K562 (cell line): ENCODE data around the gene MARVELD1. TPM values are rescaled to one million over a fixed set of nuclear protein-coding genes. Genes with fewer than 3 reads are reported as not detected.
A peak's percentile ranks its signal among the peaks of the same experiment; 100 is the strongest.

Experiments used
- BDP1 ChIP-seq: IDR thresholded peaks from 3 replicates; pipeline ENCODE4 v1.6.1; 2011; ENCODE audit not compliant: insufficient read length, insufficient read depth
- CREB3L1 ChIP-seq: fragments of 450-650 bp; IDR thresholded peaks from 2 replicates; pipeline ENCODE4 v1.6.1; 2014; ENCODE audit warnings: low read depth, mild to moderate bottlenecking, moderate library complexity, borderline replicate concordance
- GATAD2A ChIP-seq: fragments of 450-650 bp; IDR thresholded peaks from 2 replicates; pipeline ENCODE4 v1.6.1; 2017
- ZNF143 ChIP-seq: sonication (generic); formaldehyde crosslinking; IDR thresholded peaks from 2 replicates; pipeline ENCODE4 v1.9.0; 2022; ENCODE audit warnings: mild to moderate bottlenecking, missing genetic modification reagents
- polyA plus RNA-seq, 8 experiments: library from polyadenylated mRNA; depleted of rRNA in 4 of 8; stranded (reverse) in 5 of 8; unstranded in 3 of 8; fragments of >200 nt; fragmentation: Nextera tagmentation in 2 of 8; fragmentation: Illumina TruSeq in 1 of 8; extraction: Ambion mirVana in 2 of 8; extraction: Trizol in 1 of 8; gene quantifications; 2 replicates each; pipeline versions ENCODE4 v1.2.1 to v1.2.3, GENCODE V29; 2011 to 2014; ENCODE audit warnings: inconsistent platforms in 1 of 8, missing spikeins in 1 of 8
- total RNA-seq, 7 experiments: library from RNA; depleted of rRNA in 6 of 7; stranded (reverse); fragments of >200 nt in 6 of 7; fragmentation: Illumina TruSeq in 2 of 7; extraction: Trizol in 2 of 7; gene quantifications; 2 replicates each; pipeline versions ENCODE4 v1.2.1 to v1.2.3, GENCODE V29; 2011 to 2021; ENCODE audit warnings: low replicate concordance in 1 of 7
- TF ChIP-seq, protein P1 (sequence below): fragments of 450-650 bp; IDR thresholded peaks from 2 replicates; pipeline ENCODE4 v1.6.1; 2016; ENCODE audit warnings: mild to moderate bottlenecking, moderate library complexity
- TF ChIP-seq, protein P2 (sequence below): sonication (generic); formaldehyde crosslinking; IDR thresholded peaks from 2 replicates; pipeline ENCODE4 v1.8.1; 2023; ENCODE audit warnings: mild to moderate bottlenecking, missing genetic modification reagents
- TF ChIP-seq, protein P3 (sequence below): fragments of 200-400 bp; formaldehyde crosslinking; IDR thresholded peaks from 2 replicates; pipeline ENCODE4 v1.6.1; 2017; ENCODE audit warnings: mild to moderate bottlenecking, low read depth, low read length, moderate library complexity

MARVELD1 gene
- total and polyA plus RNA-seq, 9 of the 15 experiments (the other 6 are each of a cell fraction or from before 2014, with no cell fraction given), result 2.7 to 12.5 (median 5.3) TPM

- TF ChIP-seq, protein P1, sequence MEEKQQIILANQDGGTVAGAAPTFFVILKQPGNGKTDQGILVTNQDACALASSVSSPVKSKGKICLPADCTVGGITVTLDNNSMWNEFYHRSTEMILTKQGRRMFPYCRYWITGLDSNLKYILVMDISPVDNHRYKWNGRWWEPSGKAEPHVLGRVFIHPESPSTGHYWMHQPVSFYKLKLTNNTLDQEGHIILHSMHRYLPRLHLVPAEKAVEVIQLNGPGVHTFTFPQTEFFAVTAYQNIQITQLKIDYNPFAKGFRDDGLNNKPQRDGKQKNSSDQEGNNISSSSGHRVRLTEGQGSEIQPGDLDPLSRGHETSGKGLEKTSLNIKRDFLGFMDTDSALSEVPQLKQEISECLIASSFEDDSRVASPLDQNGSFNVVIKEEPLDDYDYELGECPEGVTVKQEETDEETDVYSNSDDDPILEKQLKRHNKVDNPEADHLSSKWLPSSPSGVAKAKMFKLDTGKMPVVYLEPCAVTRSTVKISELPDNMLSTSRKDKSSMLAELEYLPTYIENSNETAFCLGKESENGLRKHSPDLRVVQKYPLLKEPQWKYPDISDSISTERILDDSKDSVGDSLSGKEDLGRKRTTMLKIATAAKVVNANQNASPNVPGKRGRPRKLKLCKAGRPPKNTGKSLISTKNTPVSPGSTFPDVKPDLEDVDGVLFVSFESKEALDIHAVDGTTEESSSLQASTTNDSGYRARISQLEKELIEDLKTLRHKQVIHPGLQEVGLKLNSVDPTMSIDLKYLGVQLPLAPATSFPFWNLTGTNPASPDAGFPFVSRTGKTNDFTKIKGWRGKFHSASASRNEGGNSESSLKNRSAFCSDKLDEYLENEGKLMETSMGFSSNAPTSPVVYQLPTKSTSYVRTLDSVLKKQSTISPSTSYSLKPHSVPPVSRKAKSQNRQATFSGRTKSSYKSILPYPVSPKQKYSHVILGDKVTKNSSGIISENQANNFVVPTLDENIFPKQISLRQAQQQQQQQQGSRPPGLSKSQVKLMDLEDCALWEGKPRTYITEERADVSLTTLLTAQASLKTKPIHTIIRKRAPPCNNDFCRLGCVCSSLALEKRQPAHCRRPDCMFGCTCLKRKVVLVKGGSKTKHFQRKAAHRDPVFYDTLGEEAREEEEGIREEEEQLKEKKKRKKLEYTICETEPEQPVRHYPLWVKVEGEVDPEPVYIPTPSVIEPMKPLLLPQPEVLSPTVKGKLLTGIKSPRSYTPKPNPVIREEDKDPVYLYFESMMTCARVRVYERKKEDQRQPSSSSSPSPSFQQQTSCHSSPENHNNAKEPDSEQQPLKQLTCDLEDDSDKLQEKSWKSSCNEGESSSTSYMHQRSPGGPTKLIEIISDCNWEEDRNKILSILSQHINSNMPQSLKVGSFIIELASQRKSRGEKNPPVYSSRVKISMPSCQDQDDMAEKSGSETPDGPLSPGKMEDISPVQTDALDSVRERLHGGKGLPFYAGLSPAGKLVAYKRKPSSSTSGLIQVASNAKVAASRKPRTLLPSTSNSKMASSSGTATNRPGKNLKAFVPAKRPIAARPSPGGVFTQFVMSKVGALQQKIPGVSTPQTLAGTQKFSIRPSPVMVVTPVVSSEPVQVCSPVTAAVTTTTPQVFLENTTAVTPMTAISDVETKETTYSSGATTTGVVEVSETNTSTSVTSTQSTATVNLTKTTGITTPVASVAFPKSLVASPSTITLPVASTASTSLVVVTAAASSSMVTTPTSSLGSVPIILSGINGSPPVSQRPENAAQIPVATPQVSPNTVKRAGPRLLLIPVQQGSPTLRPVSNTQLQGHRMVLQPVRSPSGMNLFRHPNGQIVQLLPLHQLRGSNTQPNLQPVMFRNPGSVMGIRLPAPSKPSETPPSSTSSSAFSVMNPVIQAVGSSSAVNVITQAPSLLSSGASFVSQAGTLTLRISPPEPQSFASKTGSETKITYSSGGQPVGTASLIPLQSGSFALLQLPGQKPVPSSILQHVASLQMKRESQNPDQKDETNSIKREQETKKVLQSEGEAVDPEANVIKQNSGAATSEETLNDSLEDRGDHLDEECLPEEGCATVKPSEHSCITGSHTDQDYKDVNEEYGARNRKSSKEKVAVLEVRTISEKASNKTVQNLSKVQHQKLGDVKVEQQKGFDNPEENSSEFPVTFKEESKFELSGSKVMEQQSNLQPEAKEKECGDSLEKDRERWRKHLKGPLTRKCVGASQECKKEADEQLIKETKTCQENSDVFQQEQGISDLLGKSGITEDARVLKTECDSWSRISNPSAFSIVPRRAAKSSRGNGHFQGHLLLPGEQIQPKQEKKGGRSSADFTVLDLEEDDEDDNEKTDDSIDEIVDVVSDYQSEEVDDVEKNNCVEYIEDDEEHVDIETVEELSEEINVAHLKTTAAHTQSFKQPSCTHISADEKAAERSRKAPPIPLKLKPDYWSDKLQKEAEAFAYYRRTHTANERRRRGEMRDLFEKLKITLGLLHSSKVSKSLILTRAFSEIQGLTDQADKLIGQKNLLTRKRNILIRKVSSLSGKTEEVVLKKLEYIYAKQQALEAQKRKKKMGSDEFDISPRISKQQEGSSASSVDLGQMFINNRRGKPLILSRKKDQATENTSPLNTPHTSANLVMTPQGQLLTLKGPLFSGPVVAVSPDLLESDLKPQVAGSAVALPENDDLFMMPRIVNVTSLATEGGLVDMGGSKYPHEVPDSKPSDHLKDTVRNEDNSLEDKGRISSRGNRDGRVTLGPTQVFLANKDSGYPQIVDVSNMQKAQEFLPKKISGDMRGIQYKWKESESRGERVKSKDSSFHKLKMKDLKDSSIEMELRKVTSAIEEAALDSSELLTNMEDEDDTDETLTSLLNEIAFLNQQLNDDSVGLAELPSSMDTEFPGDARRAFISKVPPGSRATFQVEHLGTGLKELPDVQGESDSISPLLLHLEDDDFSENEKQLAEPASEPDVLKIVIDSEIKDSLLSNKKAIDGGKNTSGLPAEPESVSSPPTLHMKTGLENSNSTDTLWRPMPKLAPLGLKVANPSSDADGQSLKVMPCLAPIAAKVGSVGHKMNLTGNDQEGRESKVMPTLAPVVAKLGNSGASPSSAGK, result no peak; the same call in 1 of the 2 replicates
- TF ChIP-seq, protein P2, sequence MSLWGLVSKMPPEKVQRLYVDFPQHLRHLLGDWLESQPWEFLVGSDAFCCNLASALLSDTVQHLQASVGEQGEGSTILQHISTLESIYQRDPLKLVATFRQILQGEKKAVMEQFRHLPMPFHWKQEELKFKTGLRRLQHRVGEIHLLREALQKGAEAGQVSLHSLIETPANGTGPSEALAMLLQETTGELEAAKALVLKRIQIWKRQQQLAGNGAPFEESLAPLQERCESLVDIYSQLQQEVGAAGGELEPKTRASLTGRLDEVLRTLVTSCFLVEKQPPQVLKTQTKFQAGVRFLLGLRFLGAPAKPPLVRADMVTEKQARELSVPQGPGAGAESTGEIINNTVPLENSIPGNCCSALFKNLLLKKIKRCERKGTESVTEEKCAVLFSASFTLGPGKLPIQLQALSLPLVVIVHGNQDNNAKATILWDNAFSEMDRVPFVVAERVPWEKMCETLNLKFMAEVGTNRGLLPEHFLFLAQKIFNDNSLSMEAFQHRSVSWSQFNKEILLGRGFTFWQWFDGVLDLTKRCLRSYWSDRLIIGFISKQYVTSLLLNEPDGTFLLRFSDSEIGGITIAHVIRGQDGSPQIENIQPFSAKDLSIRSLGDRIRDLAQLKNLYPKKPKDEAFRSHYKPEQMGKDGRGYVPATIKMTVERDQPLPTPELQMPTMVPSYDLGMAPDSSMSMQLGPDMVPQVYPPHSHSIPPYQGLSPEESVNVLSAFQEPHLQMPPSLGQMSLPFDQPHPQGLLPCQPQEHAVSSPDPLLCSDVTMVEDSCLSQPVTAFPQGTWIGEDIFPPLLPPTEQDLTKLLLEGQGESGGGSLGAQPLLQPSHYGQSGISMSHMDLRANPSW (CRISPR knock-in tag), result no peak
- TF ChIP-seq GATAD2A (no peak), ZNF143 (peak; percentile 47; the same call in 1 of the 2 replicates), CREB3L1 (no peak), BDP1 (no peak)
- TF ChIP-seq, protein P3, sequence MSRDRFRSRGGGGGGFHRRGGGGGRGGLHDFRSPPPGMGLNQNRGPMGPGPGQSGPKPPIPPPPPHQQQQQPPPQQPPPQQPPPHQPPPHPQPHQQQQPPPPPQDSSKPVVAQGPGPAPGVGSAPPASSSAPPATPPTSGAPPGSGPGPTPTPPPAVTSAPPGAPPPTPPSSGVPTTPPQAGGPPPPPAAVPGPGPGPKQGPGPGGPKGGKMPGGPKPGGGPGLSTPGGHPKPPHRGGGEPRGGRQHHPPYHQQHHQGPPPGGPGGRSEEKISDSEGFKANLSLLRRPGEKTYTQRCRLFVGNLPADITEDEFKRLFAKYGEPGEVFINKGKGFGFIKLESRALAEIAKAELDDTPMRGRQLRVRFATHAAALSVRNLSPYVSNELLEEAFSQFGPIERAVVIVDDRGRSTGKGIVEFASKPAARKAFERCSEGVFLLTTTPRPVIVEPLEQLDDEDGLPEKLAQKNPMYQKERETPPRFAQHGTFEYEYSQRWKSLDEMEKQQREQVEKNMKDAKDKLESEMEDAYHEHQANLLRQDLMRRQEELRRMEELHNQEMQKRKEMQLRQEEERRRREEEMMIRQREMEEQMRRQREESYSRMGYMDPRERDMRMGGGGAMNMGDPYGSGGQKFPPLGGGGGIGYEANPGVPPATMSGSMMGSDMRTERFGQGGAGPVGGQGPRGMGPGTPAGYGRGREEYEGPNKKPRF, result no peak
Observed at GRCh38 chr10:97686301-97686961, 27.1 kb upstream of the MARVELD1 start (continued).
